Fibroblast of pulmonary artery (primary cell): ENCODE data around the gene PLTP.

Experiments
- DNase-seq: peaks from one replicate; pipeline ENCODE4 v3.0.0-alpha.2; 2010; ENCODE audit warnings: low read depth
- H3K4me3 ChIP-seq: replicated peaks from 2 replicates; pipeline ENCODE4 v1.5.1; 2011; ENCODE audit warnings: low read depth, mild to moderate bottlenecking, control low read depth, low read length, moderate library complexity
- CTCF ChIP-seq: IDR thresholded peaks from 2 replicates; pipeline ENCODE4 v1.5.1; 2011; ENCODE audit warnings: mild to moderate bottlenecking, control low read depth, low read length, inconsistent platforms; ENCODE audit errors: missing control alignments

Gene PLTP

GRCh38 chr20:45887346-45887715 lies 24.6 kb downstream of the PLTP start, which contains the start of gene SPATA25:
SPATA25 (minus strand) TSS chr20:45887622; CDS start chr20:45887590, 32 bp downstream.
- no peak for DNase-seq
- H3K4me3 ChIP-seq: no peak within 1 kb of the TSS
- no peak for TF ChIP-seq CTCF

- no peak overlapping the region for H3K4me3 ChIP-seq
- DNase-seq: no peak
- TF ChIP-seq CTCF: no peak
Measured at GRCh38 chr20:45886590-45887345, 25.2 kb downstream of the PLTP start.

GRCh38 chr20:45883100-45883469 lies 28.9 kb downstream of the PLTP start:
- TF ChIP-seq CTCF: no peak
- H3K4me3 ChIP-seq: no peak overlapping the region
- no peak for DNase-seq

DNA sequence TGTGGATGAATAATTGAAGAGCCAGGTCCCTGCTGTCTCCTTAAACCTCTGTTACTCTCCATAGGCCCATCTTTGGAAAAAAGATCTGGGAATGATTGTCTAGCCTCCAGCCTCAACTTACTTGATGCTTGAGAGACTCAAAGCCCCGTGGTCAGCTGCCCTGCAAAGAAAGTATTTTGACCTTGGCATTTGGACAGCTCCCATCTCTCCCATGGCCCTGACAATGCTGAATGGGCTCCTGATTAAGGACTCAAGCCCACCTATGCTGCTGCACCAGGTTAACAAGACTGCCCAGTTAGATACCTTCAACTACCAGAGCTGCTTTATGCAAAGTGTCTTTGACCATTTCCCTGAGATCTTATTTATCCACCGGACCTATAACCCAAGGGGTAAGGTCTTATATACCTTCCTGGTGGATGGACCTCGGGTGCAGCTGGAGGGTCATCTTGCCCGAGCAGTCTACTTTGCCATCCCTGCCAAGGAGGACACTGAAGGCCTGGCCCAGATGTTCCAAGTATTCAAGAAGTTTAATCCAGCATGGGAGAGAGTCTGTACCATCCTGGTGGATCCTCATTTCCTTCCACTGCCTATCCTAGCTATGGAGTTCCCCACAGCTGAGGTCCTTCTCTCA lies 29.4 kb downstream of the PLTP start:
- no peak for DNase-seq

GRCh38 chr20:45880988-45881788 lies 30.8 kb downstream of the PLTP start, which contains the start of gene ZSWIM1:
ZSWIM1 (plus strand) TSS chr20:45881227; CDS start chr20:45882593, 1,366 bp downstream.
- TF ChIP-seq CTCF: no peak

More for the DNA sequence above, 29.4 kb downstream of the PLTP start:
- no peak for TF ChIP-seq CTCF
- H3K4me3 ChIP-seq: no peak overlapping the region

DNA sequence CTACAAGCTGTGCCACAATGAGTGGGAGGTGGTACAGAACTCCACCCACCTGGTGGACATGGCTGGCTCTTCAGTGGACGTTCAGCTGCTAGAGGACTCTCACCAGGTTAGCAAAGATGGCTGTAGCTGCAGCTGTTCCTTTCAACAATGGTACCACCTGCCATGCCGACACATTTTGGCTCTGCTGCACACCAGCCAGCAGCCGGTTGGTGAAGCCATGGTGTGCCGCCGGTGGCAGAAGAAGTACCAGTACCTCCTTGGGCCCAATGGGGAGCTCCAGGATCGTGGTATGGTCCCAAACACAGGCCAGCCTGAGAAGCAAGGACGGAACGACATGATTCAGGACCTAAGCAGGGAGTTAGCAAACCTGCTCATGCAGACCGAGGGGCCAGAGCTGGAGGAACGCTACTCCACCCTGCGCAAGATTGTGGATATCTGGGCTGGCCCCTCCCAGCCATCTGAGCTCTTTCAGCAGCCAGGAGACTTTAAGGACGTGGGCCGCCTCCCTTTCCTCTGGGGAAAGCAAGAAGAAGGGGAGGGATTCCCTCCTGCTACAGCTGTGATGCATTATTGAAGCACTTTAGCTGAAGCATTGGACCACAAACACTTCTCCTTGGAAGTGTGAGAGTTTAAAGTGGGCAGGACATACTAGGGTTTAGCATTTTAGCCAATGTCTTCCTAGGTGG lies 33.7 kb downstream of the PLTP start:
- TF ChIP-seq CTCF: no peak
- no peak overlapping the region for H3K4me3 ChIP-seq
- no peak for DNase-seq

More at GRCh38 chr20:45880988-45881788, 30.8 kb downstream of the PLTP start, which contains the start of gene ZSWIM1:
- DNase-seq: peak; percentile 99
- H3K4me3 ChIP-seq: peak within 1 kb of the TSS; percentile 97
